HEK293T (cell line): ENCODE data around the gene RNH1.

Source experiments
- CTCF ChIA-PET: fragments of 350-600 bp; formaldehyde crosslinking; extraction: SDS; loops from one replicate; lab custom pipeline; 2021; ENCODE audit warnings: antibody characterized with exemption, inconsistent platforms; lab: Yijun Ruan, JAX
- POLR2A ChIA-PET: fragments of 350-600 bp; formaldehyde crosslinking; extraction: SDS; loops from one replicate; lab custom pipeline; 2020; ENCODE audit warnings: antibody characterized with exemption, inconsistent platforms; lab: Yijun Ruan, JAX
- DNase-seq: peaks from one replicate; pipeline ENCODE4 v3.0.0; 2012; ENCODE audit warnings: mixed read lengths; ENCODE audit errors: extremely low spot score
- ARNT ChIP-seq: fragments of 450-650 bp; IDR thresholded peaks from 2 replicates; pipeline ENCODE4 v1.6.1; 2017; ENCODE audit warnings: mild to moderate bottlenecking
- BHLHE40 ChIP-seq: fragments of 450-650 bp; IDR thresholded peaks from 2 replicates; pipeline ENCODE4 v1.6.1; 2016; ENCODE audit warnings: mild to moderate bottlenecking, moderate library complexity, borderline replicate concordance
- CTBP1 ChIP-seq: fragments of 450-650 bp; IDR thresholded peaks from 2 replicates; pipeline ENCODE4 v1.6.1; 2016; ENCODE audit warnings: borderline replicate concordance
- ELF4 ChIP-seq: fragments of 450-650 bp; IDR thresholded peaks from 2 replicates; pipeline ENCODE4 v1.6.1; 2017; ENCODE audit warnings: antibody characterized with exemption
- FOXA1 ChIP-seq: fragments of 450-650 bp; IDR thresholded peaks from 2 replicates; pipeline ENCODE4 v1.6.1; 2016; ENCODE audit warnings: mild to moderate bottlenecking
- FOXK2 ChIP-seq: fragments of 450-650 bp; IDR thresholded peaks from 2 replicates; pipeline ENCODE4 v1.6.1; 2016; ENCODE audit warnings: mild to moderate bottlenecking
- FOXM1 ChIP-seq: fragments of 450-650 bp; IDR thresholded peaks from 2 replicates; pipeline ENCODE4 v1.6.1; 2017; ENCODE audit warnings: mild to moderate bottlenecking, borderline replicate concordance
- HDGF ChIP-seq: fragments of 450-650 bp; IDR thresholded peaks from 2 replicates; pipeline ENCODE4 v1.6.1; 2017; ENCODE audit warnings: antibody characterized with exemption, borderline replicate concordance
- L3MBTL2 ChIP-seq: fragments of 450-650 bp; conservative IDR thresholded peaks from 2 replicates; pipeline ENCODE4 v1.6.1; 2016; ENCODE audit warnings: mild to moderate bottlenecking
- LEF1 ChIP-seq: fragments of 450-650 bp; IDR thresholded peaks from 2 replicates; pipeline ENCODE4 v1.6.1; 2017; ENCODE audit warnings: mild to moderate bottlenecking, borderline replicate concordance
- NFRKB ChIP-seq: fragments of 450-650 bp; IDR thresholded peaks from 2 replicates; pipeline ENCODE4 v1.6.1; 2016; ENCODE audit warnings: mild to moderate bottlenecking, moderate library complexity
- SP1 ChIP-seq: fragments of 450-650 bp; IDR thresholded peaks from 2 replicates; pipeline ENCODE4 v1.6.1; 2017
- SUZ12 ChIP-seq: fragments of 450-650 bp; IDR thresholded peaks from 2 replicates; pipeline ENCODE4 v1.6.1; 2016; ENCODE audit warnings: mild to moderate bottlenecking
- TARDBP ChIP-seq: fragments of 450-650 bp; IDR thresholded peaks from 2 replicates; pipeline ENCODE4 v1.6.1; 2016
- ZNF384 ChIP-seq: fragments of 450-650 bp; IDR thresholded peaks from 2 replicates; pipeline ENCODE4 v1.6.1; 2016
- TF ChIP-seq, protein P1 (sequence below): fragments of 450-650 bp; IDR thresholded peaks from 2 replicates; pipeline ENCODE4 v1.6.1; 2016

Gene RNH1

DNA sequence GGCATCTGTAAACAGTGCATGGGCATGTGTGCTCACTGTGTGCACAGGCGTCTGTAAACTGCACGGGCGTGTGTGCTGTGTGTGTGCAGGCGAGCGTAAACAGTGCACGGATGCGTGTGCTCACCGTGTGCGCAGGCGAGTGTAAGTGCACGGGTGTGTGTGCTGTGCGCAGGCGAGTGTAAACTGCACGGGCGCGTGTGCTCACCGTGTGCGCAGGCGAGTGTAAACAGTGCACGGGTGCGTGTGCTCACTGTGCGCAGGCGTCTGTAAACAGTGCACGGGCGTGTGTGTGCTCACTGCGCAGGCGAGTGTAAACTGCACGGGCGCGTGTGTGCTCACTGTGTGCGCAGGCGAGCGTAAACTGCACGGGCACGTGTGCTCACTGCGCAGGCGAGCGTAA, 22.4 kb downstream of the RNH1 start:
- POLR2A ChIA-PET = no interaction called here
- CTCF ChIA-PET = no interaction called here
- no peak for DNase-seq
- no peak for TF ChIP-seq FOXK2
- no peak for TF ChIP-seq SUZ12
- TF ChIP-seq, protein P1, sequence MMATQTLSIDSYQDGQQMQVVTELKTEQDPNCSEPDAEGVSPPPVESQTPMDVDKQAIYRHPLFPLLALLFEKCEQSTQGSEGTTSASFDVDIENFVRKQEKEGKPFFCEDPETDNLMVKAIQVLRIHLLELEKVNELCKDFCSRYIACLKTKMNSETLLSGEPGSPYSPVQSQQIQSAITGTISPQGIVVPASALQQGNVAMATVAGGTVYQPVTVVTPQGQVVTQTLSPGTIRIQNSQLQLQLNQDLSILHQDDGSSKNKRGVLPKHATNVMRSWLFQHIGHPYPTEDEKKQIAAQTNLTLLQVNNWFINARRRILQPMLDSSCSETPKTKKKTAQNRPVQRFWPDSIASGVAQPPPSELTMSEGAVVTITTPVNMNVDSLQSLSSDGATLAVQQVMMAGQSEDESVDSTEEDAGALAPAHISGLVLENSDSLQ = no peak
- TF ChIP-seq FOXA1 = no peak
- no peak for TF ChIP-seq CTBP1
- no peak for TF ChIP-seq SP1
- TF ChIP-seq ARNT = no peak
- no peak for TF ChIP-seq BHLHE40
- TF ChIP-seq TARDBP = no peak
- TF ChIP-seq LEF1 = no peak
- no peak for TF ChIP-seq ELF4
- no peak for TF ChIP-seq FOXM1
- TF ChIP-seq L3MBTL2 = no peak
- TF ChIP-seq NFRKB = no peak
- TF ChIP-seq HDGF = no peak
- no peak for TF ChIP-seq ZNF384

DNA sequence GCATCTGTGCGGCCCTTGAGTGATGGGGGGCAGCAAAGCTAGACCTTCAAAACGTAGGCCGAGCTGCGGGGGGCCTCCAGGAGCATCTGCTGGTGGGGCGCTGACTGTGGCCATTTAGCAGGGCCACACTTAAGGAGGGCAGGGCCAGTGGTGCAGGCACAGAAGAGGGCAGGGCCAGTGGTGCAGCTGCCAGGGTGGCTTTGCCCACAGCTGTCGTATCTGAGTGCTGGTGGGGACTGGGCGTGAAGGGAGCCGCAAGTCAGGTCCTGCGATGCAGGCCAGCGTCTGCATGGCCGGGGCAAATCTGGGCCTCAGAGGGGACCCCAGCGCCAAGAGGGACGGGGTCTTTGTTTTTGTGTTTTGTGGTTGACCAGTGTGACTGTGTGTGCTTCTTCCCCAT, 27.7 kb downstream of the RNH1 start:
- DNase-seq = no peak
- TF ChIP-seq NFRKB = no peak
- TF ChIP-seq, protein P1 = no peak
- TF ChIP-seq ZNF384 = no peak
- no peak for TF ChIP-seq FOXM1
- no peak for TF ChIP-seq SUZ12
- no peak for TF ChIP-seq BHLHE40
- no peak for TF ChIP-seq L3MBTL2
- no peak for TF ChIP-seq TARDBP
- no peak for TF ChIP-seq ARNT
- no peak for TF ChIP-seq FOXK2
- no peak for TF ChIP-seq HDGF
- TF ChIP-seq LEF1 = no peak
- no peak for TF ChIP-seq FOXA1
- TF ChIP-seq ELF4 = no peak
- no peak for TF ChIP-seq CTBP1
- TF ChIP-seq SP1 = no peak
- CTCF ChIA-PET = no interaction called here
- POLR2A ChIA-PET = no interaction called here

DNA sequence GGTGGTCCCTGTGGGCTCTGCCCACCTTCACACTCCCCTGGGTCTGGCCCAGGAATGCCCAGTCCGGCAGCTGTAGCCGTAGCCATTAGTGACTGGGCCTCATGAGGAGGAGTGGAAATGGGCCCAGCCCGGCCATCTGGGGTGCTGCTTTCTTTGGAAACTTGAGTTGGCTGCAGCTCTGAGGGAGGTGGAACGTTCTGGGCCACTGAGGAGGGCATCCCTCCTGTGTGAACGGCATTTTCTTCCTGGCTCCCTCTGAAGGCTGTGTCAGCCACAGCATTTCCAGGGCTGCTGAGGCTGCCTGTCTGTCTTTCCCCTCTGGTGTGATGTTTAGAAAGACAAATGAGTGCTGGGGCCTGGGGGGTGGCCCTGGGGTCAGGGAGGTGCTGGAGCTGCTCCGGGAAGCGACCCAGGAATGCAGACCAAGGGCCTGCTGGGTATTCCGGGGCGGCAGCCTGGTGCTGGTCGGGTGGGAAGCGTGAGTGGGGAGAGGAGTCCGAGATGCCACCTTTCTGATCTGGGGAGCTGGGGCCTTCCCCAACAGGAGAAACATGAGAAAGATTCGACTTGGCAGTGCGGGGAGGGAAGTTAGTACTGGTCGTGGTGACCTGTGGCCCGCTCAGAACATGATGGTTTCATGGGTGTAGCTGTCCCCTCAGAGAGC, 29.9 kb downstream of the RNH1 start:
- ChIA-PET CTCF (no interaction called here), POLR2A (interaction anchor here (1.0 kb wide), 1 partner anchor 27 kb away, joined by 4 read pairs; the partner anchor contains the start of gene PTDSS2)
- no peak for DNase-seq
- no peak for TF ChIP-seq HDGF
- no peak for TF ChIP-seq ARNT
- no peak for TF ChIP-seq ZNF384
- no peak for TF ChIP-seq FOXM1
- no peak for TF ChIP-seq L3MBTL2
- TF ChIP-seq ELF4 = no peak
- no peak for TF ChIP-seq CTBP1
- TF ChIP-seq SP1 = no peak
- no peak for TF ChIP-seq NFRKB
- no peak for TF ChIP-seq SUZ12
- TF ChIP-seq FOXK2 = no peak
- TF ChIP-seq BHLHE40 = no peak
- TF ChIP-seq, protein P1 = no peak
- TF ChIP-seq TARDBP = no peak
- TF ChIP-seq FOXA1 = no peak
- no peak for TF ChIP-seq LEF1

DNA sequence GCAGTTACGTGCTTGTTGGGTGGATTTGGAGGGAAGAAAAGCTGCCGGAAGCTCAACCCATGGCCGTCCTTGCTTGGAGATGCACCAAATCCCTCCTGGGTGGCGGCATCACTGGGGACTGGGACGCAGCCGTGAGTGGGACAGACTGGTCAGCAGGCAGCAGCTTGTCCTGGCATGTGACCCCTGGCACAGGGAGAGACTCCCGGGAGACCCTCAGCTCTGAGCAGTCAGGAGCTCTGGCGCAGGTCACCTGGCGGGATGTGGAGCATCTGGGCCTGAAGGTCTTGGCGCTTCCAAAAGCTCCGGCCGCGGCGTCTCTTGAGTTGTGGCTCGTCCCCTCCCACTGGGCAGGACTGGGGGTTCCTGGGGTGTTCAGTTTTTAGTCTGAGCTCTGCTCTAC, 30.6 kb downstream of the RNH1 start:
- DNase-seq = no peak
- POLR2A ChIA-PET = no interaction called here
- CTCF ChIA-PET = no interaction called here
- TF ChIP-seq HDGF (no peak), L3MBTL2 (no peak), SP1 (no peak), LEF1 (no peak), FOXA1 (no peak), ARNT (no peak), FOXK2 (no peak), SUZ12 (no peak), CTBP1 (no peak)
- TF ChIP-seq, protein P1 = no peak

DNA sequence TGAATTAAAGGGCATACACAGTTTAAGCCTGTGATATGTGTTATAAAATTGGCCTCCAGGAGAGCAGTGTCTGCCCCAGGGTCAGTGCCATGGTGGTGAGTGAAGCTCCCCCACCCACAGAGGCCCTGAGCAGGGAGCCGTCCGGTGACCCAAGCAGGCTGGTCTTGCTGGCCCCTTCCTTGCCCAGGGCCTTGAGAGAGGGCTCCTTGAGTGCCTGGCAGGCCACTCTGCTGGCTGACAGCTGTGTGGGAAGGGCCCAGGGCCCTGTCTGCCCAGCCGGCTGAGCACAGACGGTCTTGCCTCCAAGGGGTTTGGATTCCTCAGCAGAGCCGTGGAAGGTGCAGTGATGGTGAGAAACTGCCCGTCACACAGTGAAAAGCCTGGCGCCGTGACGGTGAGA, 31.1 kb downstream of the RNH1 start:
- ChIA-PET CTCF (no interaction called here), POLR2A (no interaction called here)
- no peak for DNase-seq
- no peak for TF ChIP-seq BHLHE40
- TF ChIP-seq CTBP1 = no peak
- TF ChIP-seq FOXK2 = no peak
- TF ChIP-seq FOXM1 = no peak
- no peak for TF ChIP-seq SP1
- no peak for TF ChIP-seq L3MBTL2
- no peak for TF ChIP-seq HDGF
